GM21825 (cell line): ENCODE measurements around the gene RPA1.
"Not testable (repeated sequence)": the region's sequence is repeated elsewhere in the genome, so short reads cannot be mapped to it uniquely, and the experiment has no call there.

Experiments
- ATAC-seq: cut with Tn5 transposase; IDR thresholded peaks from one replicate; pipeline ENCODE4 v1.9.1; 2021; ENCODE audit warnings: mild to moderate bottlenecking, moderate library complexity; ENCODE audit not compliant: unreplicated experiment

RPA1 gene

GRCh38 chr17:1829592-1830257 lies at the start of gene RPA1, which contains the start of gene SMYD4:
RPA1 (plus strand) TSS chr17:1830005; CDS start chr17:1830094, 89 bp downstream.
SMYD4 (minus strand) TSS chr17:1829902; CDS start chr17:1827994, 1,908 bp downstream.
- ATAC-seq, result peak; percentile 79

DNA sequence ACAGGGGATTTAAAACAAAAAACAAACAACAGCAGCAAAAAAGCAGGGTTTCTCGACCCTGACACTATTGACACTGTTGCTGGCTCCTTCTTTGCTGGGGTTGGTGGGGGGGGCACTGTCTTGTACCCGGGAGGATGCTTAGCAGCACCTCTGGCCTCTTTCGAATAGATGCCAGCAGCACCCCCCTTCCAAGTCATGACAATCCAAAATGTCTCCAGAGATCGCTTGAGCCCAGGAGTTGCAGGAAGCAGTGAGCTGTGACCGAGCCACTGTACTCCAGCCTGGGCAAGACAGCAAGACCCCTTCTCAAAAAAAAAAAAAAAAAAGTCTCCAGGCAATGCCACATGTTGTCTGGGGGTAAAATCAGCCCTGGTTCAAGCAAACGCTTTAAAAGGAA lies 47.6 kb upstream of the RPA1 start:
- no peak for ATAC-seq

DNA sequence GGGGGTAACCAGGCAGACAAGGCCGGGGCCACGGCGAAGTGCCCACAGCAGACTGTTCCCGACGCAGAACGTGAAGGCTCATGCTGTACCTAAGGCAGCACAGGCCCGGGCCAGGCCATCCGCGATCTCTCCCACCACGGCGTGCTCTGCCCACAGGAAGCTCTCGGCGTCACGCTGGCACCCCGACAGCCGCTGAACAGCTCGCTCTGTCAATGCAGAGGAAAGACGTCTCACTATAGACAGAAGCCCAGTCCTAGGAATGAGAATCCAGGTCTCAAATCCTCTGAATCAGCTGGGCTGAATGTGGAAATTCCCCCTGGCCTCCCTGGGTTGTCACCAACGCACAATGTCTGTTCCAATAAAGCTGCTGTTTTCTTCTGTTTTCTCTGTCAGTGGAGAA lies 46.5 kb upstream of the RPA1 start:
- ATAC-seq, result no peak

- no peak for ATAC-seq
Observed at GRCh38 chr17:1783834-1784611, 45.8 kb upstream of the RPA1 start.

- ATAC-seq, result no peak
Observed at GRCh38 chr17:1785930-1786329, 43.9 kb upstream of the RPA1 start.

GRCh38 chr17:1786708-1787107 lies 43.1 kb upstream of the RPA1 start:
- no peak for ATAC-seq

- no peak for ATAC-seq
Observed at GRCh38 chr17:1787301-1787902, 42.4 kb upstream of the RPA1 start.

GRCh38 chr17:1789936-1790335 lies 39.9 kb upstream of the RPA1 start:
- no peak for ATAC-seq

- ATAC-seq, result no peak
Observed at GRCh38 chr17:1792495-1793446, 37.0 kb upstream of the RPA1 start.

- no peak for ATAC-seq
Observed at GRCh38 chr17:1793447-1793806, 36.4 kb upstream of the RPA1 start.

DNA sequence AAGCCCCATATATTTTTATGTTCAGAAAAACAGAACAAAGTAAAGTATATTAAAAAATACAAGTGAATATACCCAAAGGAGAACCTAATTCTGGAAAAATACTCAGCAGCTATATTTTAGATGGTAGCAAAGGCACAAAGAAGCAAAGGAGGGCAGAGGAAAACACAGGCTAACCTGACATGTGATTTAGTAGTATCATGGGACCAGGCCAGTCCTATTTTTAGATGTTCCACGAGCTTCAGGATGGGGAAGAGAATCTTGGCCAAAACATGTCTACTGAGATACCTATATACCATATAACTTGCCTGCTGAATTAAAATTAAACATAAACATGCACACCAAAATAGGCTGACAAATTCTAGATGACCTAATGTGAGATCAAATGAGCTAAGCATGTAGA lies 33.0 kb upstream of the RPA1 start:
- no peak for ATAC-seq

DNA sequence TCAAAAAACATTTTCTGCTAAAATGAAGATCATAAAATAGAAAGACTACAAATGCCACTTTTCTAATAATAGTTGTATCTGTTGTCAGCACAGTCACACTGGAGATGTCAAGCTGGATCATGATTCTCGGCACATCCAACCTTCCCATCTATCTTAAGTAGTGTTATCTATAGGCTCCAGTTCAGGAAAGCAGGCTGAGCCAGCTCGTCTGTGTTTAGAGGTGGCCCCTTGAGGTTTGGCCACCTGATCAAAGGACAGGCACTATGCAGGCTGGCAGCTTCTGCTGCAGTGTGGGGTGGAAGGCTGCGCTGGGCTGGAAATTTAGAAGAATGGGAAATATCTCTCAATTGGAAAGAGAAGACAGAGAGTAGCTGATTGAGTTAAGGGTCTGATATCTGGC lies 32.5 kb upstream of the RPA1 start:
- no peak for ATAC-seq

GRCh38 chr17:1797846-1798245 lies 32.0 kb upstream of the RPA1 start:
- not testable (repeated sequence) for ATAC-seq

DNA sequence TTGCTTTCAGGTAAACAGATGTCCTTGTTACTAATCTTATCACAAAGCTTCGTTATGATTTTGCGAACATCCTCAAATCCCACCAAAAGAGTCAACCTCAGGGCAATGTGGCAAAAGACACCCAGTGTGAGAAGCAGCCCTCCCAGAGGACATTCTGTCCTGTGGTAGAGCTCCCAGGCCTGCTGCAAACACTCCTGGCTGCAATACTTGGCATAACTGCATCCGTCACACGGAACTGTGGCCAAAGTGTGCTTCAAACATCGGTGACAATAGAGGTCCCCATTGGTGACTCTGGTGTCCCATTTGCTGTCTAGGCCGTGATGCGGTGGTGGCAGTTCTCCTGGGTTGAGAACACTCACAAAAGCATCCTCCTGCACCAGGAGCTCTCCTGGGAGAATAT lies 29.6 kb upstream of the RPA1 start:
- no peak for ATAC-seq

GRCh38 chr17:1800712-1801111 lies 29.1 kb upstream of the RPA1 start:
- no peak for ATAC-seq

- no peak for ATAC-seq
Observed at GRCh38 chr17:1802429-1802828, 27.4 kb upstream of the RPA1 start.

DNA sequence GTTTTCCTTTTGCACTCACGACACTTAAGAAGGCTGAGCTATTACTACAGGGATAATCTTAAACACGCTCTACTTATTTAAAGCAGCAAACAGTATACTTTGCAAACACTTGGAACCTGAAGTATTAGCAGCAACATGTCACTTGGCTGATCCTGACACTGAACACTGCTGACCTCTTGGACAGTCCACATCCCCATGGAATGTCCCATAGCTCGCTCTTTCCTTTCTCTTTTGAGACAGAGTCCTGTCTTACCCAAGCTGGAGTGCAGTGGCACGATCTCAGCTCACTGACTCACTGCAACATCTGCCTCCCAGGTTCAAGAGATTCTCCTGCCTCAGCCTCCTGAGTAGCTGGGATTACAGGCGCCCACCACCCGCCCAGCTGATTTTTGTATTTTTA lies 26.5 kb upstream of the RPA1 start:
- ATAC-seq, result no peak

DNA sequence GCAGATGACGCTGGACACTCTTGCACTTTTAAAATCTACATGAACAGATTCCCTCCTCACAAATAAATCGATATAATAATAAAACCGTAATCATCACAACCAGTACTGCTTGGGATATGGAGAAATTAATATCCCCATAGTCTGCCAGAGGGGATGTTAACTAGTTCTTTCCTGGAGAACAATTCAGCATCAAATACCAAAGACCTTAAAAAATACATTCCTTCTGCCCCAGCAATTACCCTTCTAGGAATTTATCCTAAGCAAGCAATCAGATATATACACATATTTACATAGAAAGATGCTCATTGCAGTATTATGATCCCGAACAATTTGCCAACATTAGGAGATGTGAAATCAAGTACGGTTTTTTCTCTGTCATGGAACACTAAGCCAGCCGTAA lies 21.9 kb upstream of the RPA1 start:
- ATAC-seq, result no peak

GRCh38 chr17:1808644-1809043 lies 21.2 kb upstream of the RPA1 start:
- no peak for ATAC-seq

DNA sequence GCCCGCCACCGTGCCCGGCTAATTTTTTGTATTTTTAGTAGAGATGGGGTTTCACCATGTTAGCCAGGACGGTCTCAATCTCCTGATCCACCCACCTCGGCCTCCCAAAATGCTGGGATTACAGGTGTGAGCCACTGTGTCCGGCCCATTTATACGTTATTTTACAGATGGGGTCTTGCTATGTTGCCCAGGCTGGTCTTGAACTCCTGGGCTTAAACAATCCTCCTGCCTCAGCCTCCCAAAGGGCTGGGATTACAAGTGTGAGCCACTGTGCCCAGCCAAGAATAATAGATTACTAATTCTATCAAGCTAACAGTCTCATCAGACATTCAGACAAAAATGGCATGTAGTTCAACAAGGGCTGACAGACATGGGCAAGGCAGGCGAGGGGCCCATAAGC lies 20.0 kb upstream of the RPA1 start:
- ATAC-seq, result not testable (repeated sequence)
